ENCODE measurements around the gene CHST8. TPM values are rescaled to one million over a fixed set of nuclear protein-coding genes. Genes with fewer than 3 reads are reported as not detected.

CHST8 gene
- total RNA-seq, 1 donor: 0.84 TPM

GRCh38 chr19:33750587-33751435 is 129.1 kb downstream of the CHST8 start:
- H3K4me3 ChIP-seq (ENCODE audit: low read length): no peak overlapping the region
- H3K27me3 ChIP-seq (ENCODE audit: insufficient read depth, low read length): no peaks in the 10 kb centered on the region
- H3K9me3 ChIP-seq (ENCODE audit: low read depth, low read length): no peaks in the 10 kb centered on the region
- no peaks in the 10 kb centered on the region for H3K4me1 ChIP-seq (ENCODE audit: insufficient read depth, low read length)

GRCh38 chr19:33751436-33751770 is 129.7 kb downstream of the CHST8 start:
- H3K27me3 ChIP-seq (ENCODE audit: insufficient read depth, low read length): no peaks in the 10 kb centered on the region

GRCh38 chr19:33752018-33752800 is 130.5 kb downstream of the CHST8 start:
- no peaks in the 10 kb centered on the region for H3K9me3 ChIP-seq (ENCODE audit: low read depth, low read length)
- no peaks in the 10 kb centered on the region for H3K4me1 ChIP-seq (ENCODE audit: insufficient read depth, low read length)
- no peak overlapping the region for H3K4me3 ChIP-seq (ENCODE audit: low read length)
- H3K27me3 ChIP-seq (ENCODE audit: insufficient read depth, low read length): no peaks in the 10 kb centered on the region

More at GRCh38 chr19:33751436-33751770, 129.7 kb downstream of the CHST8 start:
- Histone ChIP-seq H3K4me3 (ENCODE audit: low read length) (no peak overlapping the region), H3K4me1 (ENCODE audit: insufficient read depth, low read length) (no peaks in the 10 kb centered on the region), H3K9me3 (ENCODE audit: low read depth, low read length) (no peaks in the 10 kb centered on the region)

GRCh38 chr19:33752945-33753344 is 131.2 kb downstream of the CHST8 start:
- Histone ChIP-seq H3K27me3 (ENCODE audit: insufficient read depth, low read length) (no peaks in the 10 kb centered on the region), H3K4me3 (ENCODE audit: low read length) (no peak overlapping the region), H3K9me3 (ENCODE audit: low read depth, low read length) (no peaks in the 10 kb centered on the region), H3K4me1 (ENCODE audit: insufficient read depth, low read length) (no peaks in the 10 kb centered on the region)

- Histone ChIP-seq H3K27me3 (ENCODE audit: insufficient read depth, low read length) (no peaks in the 10 kb centered on the region), H3K4me3 (ENCODE audit: low read length) (no peak overlapping the region), H3K9me3 (ENCODE audit: low read depth, low read length) (no peaks in the 10 kb centered on the region), H3K4me1 (ENCODE audit: insufficient read depth, low read length) (no peaks in the 10 kb centered on the region)
Measured at GRCh38 chr19:33754361-33754760, 132.6 kb downstream of the CHST8 start.

- Histone ChIP-seq H3K27me3 (ENCODE audit: insufficient read depth, low read length) (no peaks in the 10 kb centered on the region), H3K4me1 (ENCODE audit: insufficient read depth, low read length) (no peaks in the 10 kb centered on the region), H3K9me3 (ENCODE audit: low read depth, low read length) (no peaks in the 10 kb centered on the region), H3K4me3 (ENCODE audit: low read length) (no peak overlapping the region)
Measured at GRCh38 chr19:33755099-33756035, 133.6 kb downstream of the CHST8 start.

- no peaks in the 10 kb centered on the region for H3K4me1 ChIP-seq (ENCODE audit: insufficient read depth, low read length)
- no peaks in the 10 kb centered on the region for H3K9me3 ChIP-seq (ENCODE audit: low read depth, low read length)
- H3K4me3 ChIP-seq (ENCODE audit: low read length): no peak overlapping the region
- no peaks in the 10 kb centered on the region for H3K27me3 ChIP-seq (ENCODE audit: insufficient read depth, low read length)
Measured at GRCh38 chr19:33756177-33756576, 134.4 kb downstream of the CHST8 start.

- no peak overlapping the region for H3K4me3 ChIP-seq (ENCODE audit: low read length)
- H3K4me1 ChIP-seq (ENCODE audit: insufficient read depth, low read length): no peaks in the 10 kb centered on the region
- no peaks in the 10 kb centered on the region for H3K9me3 ChIP-seq (ENCODE audit: low read depth, low read length)
- H3K27me3 ChIP-seq (ENCODE audit: insufficient read depth, low read length): no peaks in the 10 kb centered on the region
Measured at GRCh38 chr19:33758541-33759013, 136.8 kb downstream of the CHST8 start.

GRCh38 chr19:33759356-33759755 is 137.6 kb downstream of the CHST8 start:
- Histone ChIP-seq H3K27me3 (ENCODE audit: insufficient read depth, low read length) (no peaks in the 10 kb centered on the region), H3K4me3 (ENCODE audit: low read length) (no peak overlapping the region), H3K9me3 (ENCODE audit: low read depth, low read length) (no peaks in the 10 kb centered on the region), H3K4me1 (ENCODE audit: insufficient read depth, low read length) (no peaks in the 10 kb centered on the region)

- Histone ChIP-seq H3K4me3 (ENCODE audit: low read length) (no peak overlapping the region), H3K9me3 (ENCODE audit: low read depth, low read length) (no peaks in the 10 kb centered on the region), H3K27me3 (ENCODE audit: insufficient read depth, low read length) (no peaks in the 10 kb centered on the region), H3K4me1 (ENCODE audit: insufficient read depth, low read length) (no peaks in the 10 kb centered on the region)
Measured at GRCh38 chr19:33763633-33764371, 142.0 kb downstream of the CHST8 start.

GRCh38 chr19:33766623-33767022 is 144.9 kb downstream of the CHST8 start:
- no peak overlapping the region for H3K4me3 ChIP-seq (ENCODE audit: low read length)
- H3K9me3 ChIP-seq (ENCODE audit: low read depth, low read length): no peaks in the 10 kb centered on the region
- no peaks in the 10 kb centered on the region for H3K27me3 ChIP-seq (ENCODE audit: insufficient read depth, low read length)
- no peaks in the 10 kb centered on the region for H3K4me1 ChIP-seq (ENCODE audit: insufficient read depth, low read length)

- Histone ChIP-seq H3K27me3 (ENCODE audit: insufficient read depth, low read length) (no peaks in the 10 kb centered on the region), H3K4me3 (ENCODE audit: low read length) (no peak overlapping the region), H3K9me3 (ENCODE audit: low read depth, low read length) (no peaks in the 10 kb centered on the region), H3K4me1 (ENCODE audit: insufficient read depth, low read length) (no peaks in the 10 kb centered on the region)
Measured at GRCh38 chr19:33767898-33768413, 146.2 kb downstream of the CHST8 start.

GRCh38 chr19:33769208-33769607 is 147.5 kb downstream of the CHST8 start:
- no peaks in the 10 kb centered on the region for H3K9me3 ChIP-seq (ENCODE audit: low read depth, low read length)
- no peaks in the 10 kb centered on the region for H3K27me3 ChIP-seq (ENCODE audit: insufficient read depth, low read length)
- H3K4me1 ChIP-seq (ENCODE audit: insufficient read depth, low read length): no peaks in the 10 kb centered on the region
- H3K4me3 ChIP-seq (ENCODE audit: low read length): no peak overlapping the region

- Histone ChIP-seq H3K4me1 (ENCODE audit: insufficient read depth, low read length) (no peaks in the 10 kb centered on the region), H3K9me3 (ENCODE audit: low read depth, low read length) (no peaks in the 10 kb centered on the region), H3K4me3 (ENCODE audit: low read length) (no peak overlapping the region), H3K27me3 (ENCODE audit: insufficient read depth, low read length) (no peaks in the 10 kb centered on the region)
Measured at GRCh38 chr19:33770107-33770506, 148.4 kb downstream of the CHST8 start.

Measured in mononuclear cell (primary cell).